ENCODE measurements around the gene AKAIN1.

Gene AKAIN1, protein sequence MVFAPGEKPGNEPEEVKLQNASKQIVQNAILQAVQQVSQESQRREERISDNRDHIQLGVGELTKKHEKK

DNA sequence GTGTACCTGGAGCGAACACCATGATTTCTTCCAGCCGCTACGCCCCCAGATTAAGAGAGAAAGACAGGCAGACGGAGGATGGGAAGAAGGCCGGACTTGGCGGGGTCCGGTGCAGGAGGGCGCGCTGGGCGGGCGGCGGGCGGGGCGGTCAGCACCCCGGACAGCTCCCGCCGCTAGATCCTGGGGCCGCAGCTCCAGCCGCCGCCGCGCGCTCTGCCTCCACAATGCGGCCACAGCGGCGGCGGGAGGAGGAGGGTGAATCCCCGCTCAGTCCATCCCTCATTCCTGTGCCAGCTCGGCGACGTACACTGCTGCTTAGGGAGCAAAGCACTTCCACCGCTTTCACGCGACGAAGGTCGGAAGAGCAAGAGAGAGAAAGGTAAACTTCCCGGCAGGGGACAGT lies at the start of gene AKAIN1:
AKAIN1 (minus strand) TSS at position 226 of the 403 bp plus-strand sequence; CDS start at position 22, 204 bp downstream.
- peak; percentile 3 to 11 for DNase-seq (ENCODE audit: low read depth in 2 of 2)

DNA sequence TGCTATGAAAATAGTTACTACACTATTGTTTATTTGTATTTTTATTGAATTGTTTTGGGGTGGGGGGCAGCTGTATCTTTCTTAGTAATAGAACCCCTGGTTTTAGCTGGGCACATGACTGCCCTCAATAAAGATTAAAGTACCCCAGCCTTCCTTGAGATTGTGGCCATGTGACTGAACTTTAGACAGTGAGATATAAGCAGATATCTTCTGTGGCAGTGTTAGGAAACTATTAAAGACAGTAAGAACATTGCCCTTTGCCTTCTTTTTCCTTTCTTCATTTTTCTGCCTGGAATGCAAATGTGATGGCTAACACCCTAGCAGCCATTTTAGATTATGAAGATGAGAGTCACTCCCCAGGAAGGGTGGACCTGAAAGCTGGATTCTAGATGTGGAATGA lies 47.9 kb upstream of the AKAIN1 start:
- DNase-seq (ENCODE audit: low read depth in 2 of 2), result no peak

DNA sequence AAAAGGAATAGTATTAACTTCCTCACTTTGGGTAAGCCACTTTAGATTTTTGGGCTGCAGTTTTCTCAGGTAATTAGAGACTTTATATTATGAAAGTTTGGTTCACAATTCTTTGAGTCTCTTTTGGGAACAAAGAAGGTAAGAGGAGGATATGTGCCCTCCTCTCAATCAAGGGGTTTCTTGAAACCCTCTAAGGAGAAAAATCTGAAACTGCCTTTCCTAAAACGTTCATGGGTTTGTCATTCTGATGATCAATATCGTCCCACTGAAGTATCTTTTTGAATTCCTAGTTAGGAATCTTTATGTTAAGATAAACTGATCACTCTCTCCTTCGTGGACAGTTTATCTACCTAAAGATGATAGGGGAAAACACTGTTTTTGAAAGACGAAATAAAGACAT lies 42.4 kb upstream of the AKAIN1 start:
- no peak for DNase-seq (ENCODE audit: low read depth in 2 of 2)

DNA sequence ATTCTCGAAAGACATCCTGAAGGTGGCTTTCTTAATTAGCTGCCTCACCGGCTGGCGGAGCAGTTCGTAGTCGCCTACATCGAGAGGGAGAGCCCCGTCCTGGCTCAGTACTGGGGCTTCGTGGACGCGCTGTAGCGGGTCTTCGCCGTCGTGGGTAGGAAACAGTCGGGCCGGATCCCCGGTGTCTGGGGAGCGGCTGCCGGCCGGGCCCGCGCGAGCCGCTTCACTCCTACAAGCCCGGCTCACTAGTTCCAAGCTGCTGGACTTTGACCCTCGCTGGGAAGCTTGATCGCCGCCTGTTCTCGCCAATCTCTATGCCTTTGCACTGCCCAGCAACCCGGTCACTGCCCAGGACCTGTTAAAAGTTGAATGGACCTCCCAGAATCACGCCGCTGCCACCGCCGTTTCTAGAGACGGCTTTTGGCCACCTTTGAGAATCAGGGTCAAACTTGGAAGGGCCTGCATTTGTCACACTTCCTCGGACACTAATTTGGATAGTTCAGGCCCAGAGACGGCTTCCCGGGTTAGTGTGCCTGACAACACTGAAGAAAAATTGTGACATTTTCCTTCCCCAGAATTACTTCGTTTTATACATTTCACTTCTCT lies 41.4 kb upstream of the AKAIN1 start:
- DNase-seq (ENCODE audit: low read depth in 2 of 2), result peak; percentile 11 to 15

DNA sequence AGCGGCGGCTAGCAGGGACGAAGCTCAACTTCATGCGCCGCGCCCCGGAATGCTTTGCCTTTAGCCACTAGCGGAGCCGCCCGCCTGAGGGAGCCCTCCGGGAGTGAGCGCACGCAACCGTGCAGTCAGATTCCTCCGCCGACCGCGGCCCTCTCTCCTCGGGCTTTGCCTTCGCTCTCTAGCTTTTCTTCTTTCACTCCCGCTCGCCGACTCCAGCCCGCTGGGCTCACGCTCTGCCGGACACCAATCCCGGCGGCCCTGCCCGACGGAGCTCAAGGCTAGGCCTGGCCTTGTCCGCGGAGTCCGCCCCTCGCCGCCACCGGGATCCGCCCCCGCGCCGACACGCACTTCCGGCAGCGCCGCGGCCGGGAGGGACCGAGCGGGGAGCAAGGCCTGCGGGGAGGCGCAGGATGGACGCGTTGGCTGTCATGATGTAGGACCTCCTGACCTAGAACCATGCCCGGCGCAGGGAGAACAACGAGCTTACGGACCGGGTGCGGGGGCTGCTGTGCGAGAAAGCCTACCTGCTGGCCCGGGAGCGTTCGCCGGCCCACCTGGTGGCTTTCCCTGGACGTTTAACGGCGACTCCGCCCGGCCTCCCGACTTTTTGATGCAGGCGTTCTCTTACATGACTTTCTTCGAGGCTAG lies 40.8 kb upstream of the AKAIN1 start:
- peak; percentile 68 to 70 for DNase-seq (ENCODE audit: low read depth in 2 of 2)

DNA sequence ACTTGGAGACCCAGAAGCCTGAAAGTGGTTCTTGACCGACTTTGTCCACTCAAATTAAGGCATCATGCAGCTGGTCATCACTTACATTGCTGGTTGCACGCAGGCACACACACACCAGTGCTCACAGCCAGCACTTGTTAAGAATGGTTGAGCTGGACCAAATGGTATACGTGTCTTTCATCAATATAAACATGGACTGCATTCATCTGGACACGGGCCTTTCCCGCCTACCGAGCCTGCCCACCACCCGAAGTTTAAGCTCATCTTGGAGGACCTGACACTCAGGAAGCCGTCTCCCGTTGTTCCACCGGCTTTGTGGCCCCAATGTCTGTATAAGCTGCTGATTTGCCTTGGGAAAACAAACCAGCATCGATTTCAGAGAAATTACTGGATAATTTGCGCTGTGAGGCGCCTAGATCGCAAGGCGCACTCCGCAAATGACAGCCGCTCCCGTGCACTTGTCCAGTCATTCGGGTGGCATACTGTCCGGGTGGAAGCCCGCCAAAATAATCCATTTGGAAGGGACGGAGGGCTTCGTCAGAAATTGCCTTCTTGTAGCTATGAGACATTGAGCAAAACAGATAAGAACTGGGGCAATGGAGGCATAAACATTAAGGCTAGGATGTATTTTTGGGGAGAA lies 40.1 kb upstream of the AKAIN1 start:
- no peak for DNase-seq (ENCODE audit: low read depth in 2 of 2)

DNA sequence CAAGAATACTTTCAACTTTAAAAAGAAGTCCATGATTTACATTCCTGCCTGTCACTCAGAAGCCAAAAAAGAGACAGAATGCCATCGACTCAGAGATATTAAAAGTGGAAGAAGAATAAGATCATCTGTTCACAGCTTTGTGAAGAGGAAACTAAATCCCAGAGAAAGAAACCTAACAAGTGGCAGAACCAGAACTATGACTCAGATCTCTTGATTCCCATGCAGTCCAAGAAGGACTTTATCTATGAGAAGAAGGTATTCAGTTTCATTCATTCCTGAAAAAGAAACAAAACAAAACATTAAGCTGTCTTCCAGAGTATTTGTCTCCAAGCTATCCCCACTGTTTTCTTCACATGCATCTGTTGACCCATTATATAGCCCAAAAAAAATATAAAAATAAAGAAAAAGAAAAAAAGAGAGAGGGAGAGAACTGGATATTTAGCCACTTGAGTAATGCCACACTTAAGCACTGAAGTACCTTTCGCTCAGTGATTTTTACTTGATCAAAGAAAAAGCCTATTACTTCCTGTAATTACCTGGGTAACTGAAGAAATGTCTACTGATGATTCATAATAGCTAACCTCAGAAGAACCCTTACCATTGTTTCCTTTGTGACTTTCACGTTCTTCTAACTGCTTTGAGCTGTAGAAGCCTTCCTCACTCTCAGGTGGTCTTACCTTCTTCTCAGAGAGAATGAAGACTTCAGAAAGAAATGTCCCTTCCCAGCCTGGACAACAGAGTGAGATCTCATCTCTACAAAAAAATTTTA lies 17.7 kb upstream of the AKAIN1 start:
- no peak for DNase-seq (ENCODE audit: low read depth in 2 of 2)

DNA sequence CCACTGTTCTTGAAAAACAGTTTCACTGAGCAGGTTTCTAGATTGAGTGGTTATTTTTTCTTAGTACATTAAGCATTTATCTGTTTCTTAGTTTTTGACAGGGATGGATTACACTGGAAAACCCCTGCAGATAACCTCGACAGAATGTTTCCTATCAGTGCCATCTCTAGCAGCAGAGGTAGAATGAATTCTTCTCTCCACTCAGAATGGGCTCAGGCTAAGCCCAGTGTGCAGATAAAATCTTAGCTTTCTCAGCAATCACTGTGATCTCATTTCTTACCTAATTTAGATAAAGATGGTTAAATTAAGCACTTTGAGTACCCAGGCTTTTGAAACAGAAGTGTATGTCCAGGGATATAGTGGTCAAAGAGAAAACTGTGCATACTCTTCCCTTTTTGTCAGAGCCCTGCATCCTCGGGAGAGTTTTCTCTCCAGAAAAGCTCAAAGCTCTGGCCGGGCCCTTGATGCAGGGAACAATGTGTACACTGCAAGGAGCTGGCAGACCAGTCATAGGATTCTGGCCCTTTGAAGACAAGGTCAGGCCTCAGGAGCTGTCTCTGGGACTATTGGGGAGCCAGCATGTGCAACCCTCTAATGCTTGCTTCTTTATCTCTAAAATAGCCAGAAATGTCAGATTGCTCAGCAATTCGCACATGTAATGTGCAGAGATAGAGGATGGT lies 10.6 kb upstream of the AKAIN1 start:
- DNase-seq (ENCODE audit: low read depth in 2 of 2), result no peak

DNA sequence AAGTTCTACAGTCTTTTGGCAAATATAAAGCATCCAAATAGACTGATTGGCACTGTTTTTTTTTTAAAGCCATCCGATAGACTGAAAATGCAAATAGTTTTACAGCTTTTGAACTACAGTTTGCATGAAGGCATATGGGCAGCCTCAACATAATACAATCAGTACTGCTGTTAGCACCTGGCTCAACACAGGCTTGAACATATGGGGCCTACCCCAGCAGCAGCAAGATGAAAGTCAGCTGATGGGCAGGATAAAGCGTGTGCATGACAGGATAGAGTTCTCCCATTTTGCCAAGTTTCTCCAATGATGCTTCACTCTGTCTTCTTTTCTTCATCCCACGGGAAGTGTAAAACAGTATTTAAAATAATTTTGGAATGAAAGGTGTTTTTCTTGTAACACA lies 1.3 kb upstream of the AKAIN1 start:
- no peak for DNase-seq (ENCODE audit: low read depth in 2 of 2)

DNA sequence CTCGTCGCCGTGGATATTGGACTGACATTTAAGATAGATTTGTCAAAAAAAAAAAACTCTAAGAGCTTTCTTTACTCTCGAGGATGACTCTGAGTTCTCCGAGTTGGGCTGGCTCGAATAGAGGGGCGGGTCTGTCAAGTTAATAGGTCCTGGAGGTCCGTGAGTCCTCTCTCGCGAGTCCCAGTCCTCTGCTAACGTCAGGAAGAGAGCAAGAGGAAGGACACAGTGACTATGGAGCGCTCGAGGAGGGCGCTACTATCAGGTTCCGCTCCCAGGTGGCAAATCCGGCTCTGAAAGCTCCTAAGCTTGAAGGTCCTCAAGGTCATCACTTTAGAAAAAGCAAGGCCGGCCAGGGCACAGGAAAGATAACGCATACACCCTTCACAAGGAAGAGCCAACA lies 404 bp upstream of the AKAIN1 start:
- DNase-seq (ENCODE audit: low read depth in 2 of 2), result no peak

DNA sequence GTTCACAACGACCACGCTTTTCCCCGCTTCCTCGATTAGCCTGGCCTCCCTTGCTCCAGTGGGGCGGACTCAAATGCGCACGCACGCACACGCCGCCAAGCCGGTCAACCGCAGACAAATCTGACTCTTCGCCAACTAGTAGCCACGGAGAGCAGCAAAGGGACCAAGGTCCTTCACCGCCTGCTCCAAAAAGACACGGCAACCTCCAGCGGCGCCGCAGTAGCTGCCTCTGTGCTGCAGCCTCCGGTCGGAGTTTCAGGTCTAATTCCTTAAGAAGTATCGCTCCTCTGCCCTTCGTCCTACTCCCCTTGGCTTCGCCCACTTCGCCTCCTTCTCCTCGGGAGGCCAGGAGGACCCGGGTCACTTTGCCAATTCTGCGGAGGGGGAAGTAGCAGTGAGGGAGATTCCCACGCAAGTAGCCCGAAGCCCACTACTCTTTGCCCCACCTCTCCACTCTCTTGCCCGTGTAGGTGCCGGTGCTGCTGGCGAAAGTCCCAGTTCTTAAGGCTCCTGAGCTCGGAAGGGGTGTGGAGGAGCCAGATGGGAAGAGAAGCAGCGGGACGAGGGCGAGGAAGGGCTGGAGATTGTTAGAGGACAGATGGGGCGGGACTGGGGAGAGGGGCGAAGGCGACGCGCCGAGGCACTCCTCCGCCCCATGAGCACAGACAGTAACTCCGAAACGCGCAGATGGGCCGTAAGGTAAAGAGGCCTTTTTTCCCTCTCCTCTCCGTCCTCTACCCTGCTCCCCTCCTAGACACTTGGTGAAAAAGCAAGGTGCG lies 615 bp downstream of the AKAIN1 start:
- no peak for DNase-seq (ENCODE audit: low read depth in 2 of 2)

DNA sequence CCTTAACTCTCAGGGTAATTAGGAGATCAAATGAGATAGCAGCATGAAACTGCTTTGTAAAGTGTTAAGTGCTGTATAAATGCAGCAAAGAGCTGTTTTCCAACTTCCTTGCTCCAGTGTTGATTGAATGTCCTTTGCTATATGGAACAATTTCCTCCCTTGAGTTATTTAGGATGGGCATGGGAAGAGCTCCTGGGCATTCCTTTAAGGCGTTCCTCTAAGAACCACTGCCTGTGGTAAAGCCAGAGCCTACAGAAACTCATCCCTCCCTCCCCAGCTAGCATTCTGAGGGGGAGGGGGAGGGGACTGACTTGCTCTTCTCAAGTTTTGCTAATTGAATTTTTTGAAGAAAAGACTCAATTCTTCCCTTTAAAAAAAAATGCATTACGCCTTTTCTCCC lies 1.4 kb downstream of the AKAIN1 start:
- no peak for DNase-seq (ENCODE audit: low read depth in 2 of 2)

DNA sequence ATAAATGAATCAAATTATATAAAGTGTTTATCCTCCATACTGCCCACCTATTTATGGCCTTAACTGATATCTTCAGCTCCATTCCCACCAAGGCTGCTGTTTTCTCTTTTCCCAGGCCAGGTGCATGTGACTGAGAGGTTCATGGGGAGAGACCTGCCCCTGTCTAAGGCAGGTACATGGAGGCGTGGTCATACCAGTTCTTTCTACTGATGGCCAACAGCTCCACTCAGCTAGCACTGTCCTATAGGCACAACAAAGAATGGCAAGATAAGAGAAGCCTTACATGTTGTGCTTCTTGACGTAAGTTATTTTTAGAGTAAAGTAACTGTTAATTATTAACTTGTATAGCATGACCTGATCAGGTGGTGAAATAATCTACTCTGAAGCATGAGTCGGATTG lies 16.8 kb downstream of the AKAIN1 start:
- no peak for DNase-seq (ENCODE audit: low read depth in 2 of 2)

DNA sequence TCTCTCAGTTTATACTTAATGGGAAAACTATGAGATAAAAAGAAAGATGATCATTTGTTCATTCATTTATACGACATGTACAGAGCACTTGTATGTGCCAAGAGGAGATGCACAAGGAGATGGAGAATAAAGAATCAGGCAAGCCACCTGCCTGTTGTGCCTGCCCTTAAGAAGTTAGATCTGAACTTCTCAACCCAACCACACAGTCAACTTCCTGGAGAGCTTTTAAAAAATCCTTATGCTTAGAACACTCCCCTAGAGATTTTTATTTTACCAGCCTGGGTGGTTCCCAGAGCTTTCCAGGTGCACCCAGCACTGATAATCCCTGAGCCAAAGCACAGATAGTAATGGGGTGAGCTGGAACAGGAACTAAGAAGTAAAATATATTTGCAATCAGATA lies 18.5 kb downstream of the AKAIN1 start:
- DNase-seq (ENCODE audit: low read depth in 2 of 2), result no peak

DNA sequence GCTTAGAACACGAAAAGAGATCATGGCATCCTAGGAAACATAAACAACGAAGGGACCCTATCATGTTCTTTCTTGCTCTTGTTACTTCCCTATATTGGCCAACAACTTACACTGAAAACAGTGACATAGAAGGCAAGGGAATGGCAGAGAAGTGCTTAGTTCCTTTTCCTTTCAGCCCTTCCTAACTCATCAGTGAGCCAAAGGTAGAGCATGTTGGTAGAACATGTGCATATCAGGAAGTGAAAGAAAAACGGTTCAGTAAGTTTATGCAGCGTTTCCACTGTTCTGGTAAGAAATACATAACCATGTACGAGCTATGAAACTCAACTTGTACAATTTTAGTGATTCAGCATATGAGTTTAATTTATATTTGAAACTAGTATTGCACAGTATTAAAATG lies 21.7 kb downstream of the AKAIN1 start:
- DNase-seq (ENCODE audit: low read depth in 2 of 2), result no peak

DNA sequence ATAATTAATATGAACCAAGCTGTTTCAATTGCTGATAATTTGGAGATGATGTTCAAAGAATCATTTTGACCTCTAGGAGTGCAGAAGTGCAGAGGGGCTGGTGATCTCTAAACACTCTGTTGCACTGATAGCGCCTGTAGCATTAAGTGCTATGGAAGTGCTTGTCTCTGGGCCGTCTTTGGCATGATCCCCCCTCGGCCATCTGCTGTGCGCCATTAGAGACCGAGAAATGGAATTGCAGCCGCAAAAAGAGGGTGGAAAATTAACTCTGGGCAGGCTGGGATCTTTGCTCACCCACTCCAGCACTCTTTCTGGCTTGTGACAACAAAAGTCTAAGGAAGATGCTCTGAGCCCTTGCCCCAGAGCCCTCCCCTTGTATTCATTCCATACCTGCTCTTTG lies 23.4 kb downstream of the AKAIN1 start:
- DNase-seq (ENCODE audit: low read depth in 2 of 2), result no peak

DNA sequence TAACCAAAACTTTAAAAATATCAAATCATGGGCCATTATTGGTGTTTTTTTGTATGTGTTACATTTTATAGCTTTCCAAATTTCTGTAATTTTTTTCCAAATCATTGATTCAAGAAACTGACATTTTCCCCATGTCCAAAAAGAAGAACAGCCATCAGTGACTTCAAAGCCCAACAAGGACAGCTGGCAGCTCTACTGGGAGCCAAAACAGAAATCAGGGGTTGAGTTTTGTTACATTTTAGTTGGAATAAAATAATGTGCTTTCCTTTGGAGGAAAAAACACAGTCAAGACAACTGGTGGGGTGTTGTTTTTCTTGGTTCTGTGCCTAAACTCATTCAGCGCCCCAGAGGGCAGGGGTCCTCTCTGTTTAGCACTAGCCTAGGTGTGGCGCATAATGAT lies 23.8 kb downstream of the AKAIN1 start:
- DNase-seq (ENCODE audit: low read depth in 2 of 2), result no peak

DNA sequence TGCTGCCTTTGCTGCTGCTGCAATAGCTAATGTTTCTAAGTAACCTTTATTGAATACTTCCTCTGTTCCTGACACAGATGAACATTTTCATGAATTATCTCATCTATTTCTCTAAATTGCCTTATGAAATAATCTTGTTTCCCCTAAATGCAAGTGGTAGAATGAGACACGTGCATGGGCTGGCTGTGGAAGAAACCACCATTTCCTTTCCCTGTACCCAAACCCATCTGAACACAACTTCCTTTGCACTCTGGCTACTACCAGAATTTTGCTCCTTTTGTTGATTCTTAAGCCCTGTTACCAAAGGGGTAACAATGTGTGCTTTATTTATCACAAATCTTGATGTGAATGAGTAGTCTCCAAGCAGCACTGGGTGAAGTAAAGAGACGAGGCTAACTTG lies 29.2 kb downstream of the AKAIN1 start:
- no peak for DNase-seq (ENCODE audit: low read depth in 2 of 2)

DNA sequence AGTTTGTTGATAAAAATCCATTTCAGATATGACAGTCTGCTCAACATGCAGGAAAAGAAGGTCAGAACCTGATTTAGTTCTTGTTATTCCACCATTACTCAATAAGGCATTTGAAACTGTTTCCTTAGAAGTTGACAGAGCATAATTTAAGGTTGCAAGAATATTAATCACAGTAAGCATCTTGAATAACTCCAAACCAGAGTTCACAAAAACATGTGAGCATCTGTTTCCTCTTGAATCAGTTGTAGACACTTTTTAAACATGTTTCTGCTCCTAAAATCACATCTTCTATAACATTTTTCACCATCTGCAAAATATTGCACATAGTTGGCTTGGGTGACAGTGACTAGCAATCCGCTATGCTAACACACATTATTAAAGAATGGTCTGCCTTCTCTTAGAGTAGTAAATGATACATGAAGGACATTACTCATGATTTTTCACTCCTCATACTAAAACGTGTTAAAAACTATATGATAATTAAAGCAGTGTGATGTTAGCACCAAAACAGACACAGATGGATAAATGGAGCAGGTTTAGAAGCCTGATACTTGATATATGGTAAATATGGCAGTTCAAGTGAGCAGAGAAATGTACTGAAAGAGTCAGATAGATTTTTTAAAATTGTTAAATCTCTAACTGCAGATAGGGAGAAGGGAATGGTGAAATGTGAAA lies 30.3 kb downstream of the AKAIN1 start:
- no peak for DNase-seq (ENCODE audit: low read depth in 2 of 2)

DNA sequence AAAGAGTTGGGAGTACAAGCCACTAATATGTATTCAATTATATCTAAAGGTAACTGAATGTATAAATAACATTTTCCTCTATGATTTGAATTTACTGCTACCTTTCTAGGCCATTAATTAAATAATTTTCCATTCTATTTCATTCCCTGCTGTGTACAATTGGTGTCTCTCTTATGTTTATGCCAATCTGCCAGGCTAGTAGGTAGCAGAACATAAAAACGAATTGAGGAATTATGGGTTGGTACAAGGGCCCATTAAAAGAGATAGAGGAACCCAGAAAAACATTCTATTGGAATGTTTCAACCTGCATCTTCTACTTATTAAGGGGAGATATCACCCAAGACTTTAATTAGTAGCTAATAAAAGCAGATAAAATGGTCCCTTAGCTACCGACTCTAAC lies 32.2 kb downstream of the AKAIN1 start:
- DNase-seq (ENCODE audit: low read depth in 2 of 2), result no peak

DNA sequence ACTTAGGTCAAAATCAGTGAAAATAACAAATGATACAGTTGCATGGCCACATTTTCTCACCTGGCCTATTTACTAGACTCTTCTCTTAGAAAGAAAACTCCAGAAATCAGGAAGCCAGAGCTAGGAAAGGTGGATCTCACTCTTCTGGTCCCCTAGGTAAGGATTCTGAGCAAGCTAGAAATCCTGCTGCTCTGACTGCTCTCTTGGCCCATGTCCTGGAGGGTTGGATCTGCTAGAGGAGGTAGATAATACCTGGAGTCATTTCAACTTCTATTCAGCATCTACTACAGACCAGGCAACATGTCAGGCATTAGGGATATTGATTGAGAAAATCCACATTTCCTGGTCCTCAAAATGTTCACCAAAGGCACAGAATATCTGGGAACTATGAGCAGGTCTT lies 34.9 kb downstream of the AKAIN1 start:
- DNase-seq (ENCODE audit: low read depth in 2 of 2), result no peak

Measured in fibroblast of skin of left quadriceps (primary cell).